IMR-90 (cell line): ENCODE measurements around the gene DHRS13. TPM values are rescaled to one million over a fixed set of nuclear protein-coding genes. Genes with fewer than 3 reads are reported as not detected.

Experiments used
- ATAC-seq: fragments of 200-7000 bp; cut with Tn5 transposase; 2 replicates; pipeline ENCODE4 v1.9.1; 2020; ENCODE audit warnings: low read depth, mild to moderate bottlenecking, moderate library complexity
- BruUV-seq: library from RNA; stranded (reverse); fragments of 400-500 nt; replicated peaks from 2 replicates; lab custom pipeline; 2021; lab: Mats Ljungman, UMichigan
- CTCF ChIA-PET: fragments of 300-600 bp; formaldehyde crosslinking; extraction: SDS; loops from one replicate; lab custom pipeline; 2021; ENCODE audit warnings: antibody characterized with exemption; lab: Yijun Ruan, JAX
- POLR2A ChIA-PET: fragments of 300-600 bp; sonication (Branson Sonifier 250); formaldehyde crosslinking; loops from one replicate; lab custom pipeline; 2022; ENCODE audit warnings: antibody characterized with exemption; ENCODE audit not compliant: unreplicated experiment; lab: Charles Lee
- DNase-seq: peaks from one replicate; pipeline ENCODE4 v3.0.0; 2013
- H2AFZ ChIP-seq: replicated peaks from 2 replicates; pipeline ENCODE3; 2013; ENCODE audit warnings: low read length, mild to moderate bottlenecking; ENCODE audit not compliant: poor library complexity
- H2AK5ac ChIP-seq: 2 replicates; pipeline ENCODE4 v1.6.1; 2013; ENCODE audit warnings: low read depth, low read length, inconsistent platforms
- H2AK9ac ChIP-seq: replicated peaks from 2 replicates; pipeline ENCODE3; 2013; ENCODE audit warnings: mild to moderate bottlenecking, low read depth, low read length, moderate library complexity; ENCODE audit not compliant: poor library complexity
- H2BK120ac ChIP-seq: 2 replicates; pipeline ENCODE4 v1.6.1; 2013; ENCODE audit warnings: low read depth, low read length, inconsistent platforms
- H2BK15ac ChIP-seq: 3 replicates; pipeline ENCODE4 v1.6.1; 2013; ENCODE audit warnings: low read depth, low read length, inconsistent platforms
- H2BK20ac ChIP-seq: 2 replicates; pipeline ENCODE4 v1.6.1; 2013; ENCODE audit warnings: low read depth, mild to moderate bottlenecking, inconsistent platforms, low read length, moderate library complexity
- H2BK5ac ChIP-seq: 2 replicates; pipeline ENCODE4 v1.6.1; 2013; ENCODE audit warnings: mild to moderate bottlenecking, low read depth, low read length, inconsistent platforms; ENCODE audit not compliant: poor library complexity, severe bottlenecking
- H3K14ac ChIP-seq: replicated peaks from 2 replicates; pipeline ENCODE4 v1.6.1; 2013; ENCODE audit warnings: low read depth, low read length, inconsistent platforms
- H3K18ac ChIP-seq: 2 replicates; pipeline ENCODE4 v1.6.1; 2013; ENCODE audit warnings: low read depth, low read length, control low read depth
- H3K23ac ChIP-seq: 2 replicates; pipeline ENCODE4 v1.6.1; 2013; ENCODE audit warnings: low read depth, low read length, inconsistent platforms
- H3K27ac ChIP-seq: 2 replicates; pipeline ENCODE4 v1.5.1; 2013; ENCODE audit warnings: mild to moderate bottlenecking, control low read depth, low read length; ENCODE audit not compliant: insufficient read depth
- H3K27me3 ChIP-seq: 2 replicates; pipeline ENCODE4 v1.6.1; 2013; ENCODE audit warnings: low read length; ENCODE audit not compliant: control insufficient read depth, insufficient read depth
- H3K36me3 ChIP-seq: 2 replicates; pipeline ENCODE4 v1.6.1; 2013; ENCODE audit warnings: low read length, mixed read lengths; ENCODE audit not compliant: control insufficient read depth, insufficient read depth
- H3K4ac ChIP-seq: 2 replicates; pipeline ENCODE4 v1.6.1; 2013; ENCODE audit warnings: low read depth, low read length, inconsistent platforms
- H3K4me1 ChIP-seq: 2 replicates; pipeline ENCODE4 v1.6.1; 2013; ENCODE audit warnings: low read length, mixed read lengths; ENCODE audit not compliant: control insufficient read depth, insufficient read depth
- H3K4me2 ChIP-seq: 2 replicates; pipeline ENCODE4 v1.6.1; 2013; ENCODE audit warnings: low read depth, mild to moderate bottlenecking, control low read depth, low read length, moderate library complexity
- H3K4me3 ChIP-seq: 2 replicates; pipeline ENCODE4 v1.5.1; 2013; ENCODE audit warnings: low read depth, mild to moderate bottlenecking, control low read depth, low read length, moderate library complexity; ENCODE audit not compliant: insufficient read depth
- H3K56ac ChIP-seq: 2 replicates; pipeline ENCODE4 v1.6.1; 2013; ENCODE audit warnings: low read length, inconsistent platforms; ENCODE audit not compliant: insufficient read depth; ENCODE audit errors: extremely low read depth
- H3K79me1 ChIP-seq, 2 experiments: 2 replicates each; pipeline ENCODE4 v1.6.1; 2013; ENCODE audit warnings: low read length in 2 of 2, inconsistent platforms in 1 of 2, low read depth in 1 of 2
- H3K9ac ChIP-seq: 2 replicates; pipeline ENCODE4 v1.6.1; 2013; ENCODE audit warnings: low read depth, low read length, control low read depth
- H3K9me1 ChIP-seq: 2 replicates; pipeline ENCODE4 v1.6.1; 2013; ENCODE audit warnings: low read length, inconsistent platforms; ENCODE audit not compliant: insufficient read depth
- H3K9me3 ChIP-seq: 2 replicates; pipeline ENCODE4 v1.6.1; 2013; ENCODE audit warnings: low read length; ENCODE audit not compliant: control insufficient read depth, insufficient read depth
- H4K20me1 ChIP-seq: 2 replicates; pipeline ENCODE4 v1.6.1; 2013; ENCODE audit warnings: low read length, inconsistent platforms; ENCODE audit not compliant: insufficient read depth
- H4K5ac ChIP-seq: 2 replicates; pipeline ENCODE4 v1.6.1; 2013; ENCODE audit warnings: mild to moderate bottlenecking, low read depth, low read length, control low read depth
- H4K8ac ChIP-seq, 2 experiments: 2 replicates each; pipeline ENCODE4 v1.6.1; 2013; ENCODE audit warnings: low read depth in 2 of 2, low read length in 2 of 2, control low read depth in 1 of 2, inconsistent platforms in 1 of 2
- H4K91ac ChIP-seq: 2 replicates; pipeline ENCODE4 v1.6.1; 2013; ENCODE audit warnings: low read depth, low read length, inconsistent platforms; ENCODE audit not compliant: insufficient read depth
- BHLHE40 ChIP-seq: fragments of 150-350 bp; IDR thresholded peaks from 2 replicates; pipeline ENCODE4 v1.6.1; 2016; ENCODE audit warnings: mild to moderate bottlenecking, low read depth, low read length
- CEBPB ChIP-seq: IDR thresholded peaks from 2 replicates; pipeline ENCODE4 v1.6.1; 2012; ENCODE audit warnings: low read depth, low read length, improper control_type of control experiment
- CHD1 ChIP-seq: IDR thresholded peaks from 2 replicates; pipeline ENCODE4 v1.6.1; 2012; ENCODE audit warnings: low read depth, low read length, improper control_type of control experiment
- ELK1 ChIP-seq: fragments of 150-350 bp; IDR thresholded peaks from 2 replicates; pipeline ENCODE4 v1.6.1; 2016; ENCODE audit warnings: low read depth, mild to moderate bottlenecking, low read length, moderate library complexity, borderline replicate concordance
- FOS ChIP-seq: fragments of 150-350 bp; IDR thresholded peaks from 2 replicates; pipeline ENCODE4 v1.6.1; 2016; ENCODE audit warnings: low read depth, low read length
- MAFK ChIP-seq: IDR thresholded peaks from 2 replicates; pipeline ENCODE4 v1.6.1; 2012; ENCODE audit warnings: low read depth, low read length, improper control_type of control experiment
- MAZ ChIP-seq: IDR thresholded peaks from 2 replicates; pipeline ENCODE4 v1.6.1; 2012; ENCODE audit warnings: low read depth, mild to moderate bottlenecking, low read length, improper control_type of control experiment, moderate library complexity, borderline replicate concordance
- MXI1 ChIP-seq: IDR thresholded peaks from 2 replicates; pipeline ENCODE4 v1.6.1; 2012; ENCODE audit warnings: low read depth, mild to moderate bottlenecking, low read length, moderate library complexity, borderline replicate concordance
- NFE2L2 ChIP-seq: fragments of 150-350 bp; IDR thresholded peaks from 2 replicates; pipeline ENCODE4 v1.6.1; 2016; ENCODE audit warnings: low read depth, mild to moderate bottlenecking, low read length
- POLR2A ChIP-seq: IDR thresholded peaks from 2 replicates; pipeline ENCODE4 v1.6.1; 2012; ENCODE audit warnings: mild to moderate bottlenecking, low read depth, low read length
- RAD21 ChIP-seq: IDR thresholded peaks from 2 replicates; pipeline ENCODE4 v1.6.1; 2012; ENCODE audit warnings: low read length, improper control_type of control experiment
- RCOR1 ChIP-seq: IDR thresholded peaks from 2 replicates; pipeline ENCODE4 v1.6.1; 2012; ENCODE audit warnings: mild to moderate bottlenecking, low read length, improper control_type of control experiment; ENCODE audit not compliant: insufficient replicate concordance
- RFX5 ChIP-seq: IDR thresholded peaks from 2 replicates; pipeline ENCODE4 v1.8.0; 2012; ENCODE audit warnings: low read depth, mild to moderate bottlenecking, low read length, moderate library complexity
- SMC3 ChIP-seq: fragments of 150-350 bp; IDR thresholded peaks from 2 replicates; pipeline ENCODE4 v1.6.1; 2016; ENCODE audit warnings: low read depth, mild to moderate bottlenecking, antibody characterized with exemption, low read length, moderate library complexity
- WGBS, 2 experiments: methylation state at CpG; one replicate each; pipeline versions ENCODE4 v1.1.5 to v1.1.7; 2013; ENCODE audit warnings: missing lambda C conversion rate in 2 of 2; ENCODE audit not compliant: insufficient read length in 1 of 2; ENCODE audit errors: extremely low coverage in 2 of 2; 5-methylcytosine and 5-hydroxymethylcytosine counted together
- dilution Hi-C: fragments of 300-500 bp; cut with HindIII; formaldehyde crosslinking; loops from one replicate; pipeline ENCODE4 v1.14.3; 2018; ENCODE audit warnings: low sequenced_read_pairs; ENCODE audit not compliant: unreplicated experiment
- in situ Hi-C: fragments of 300-500 bp; cut with MboI; formaldehyde crosslinking; loops from 3 replicates; pipeline ENCODE4 v1.14.3; 2019; ENCODE audit warnings: low sequenced_read_pairs, inconsistent platforms, mixed read lengths
- intact Hi-C: fragments of 100-400 bp; cut with micrococcal nuclease; formaldehyde crosslinking; loops from 2 replicates; pipeline ENCODE4 v1.10.0; 2022
- polyA plus RNA-seq, 3 experiments: library from polyadenylated mRNA; depleted of rRNA; stranded (reverse); fragments of >200 nt; gene quantifications; 2 replicates each; pipeline ENCODE4 v1.2.3, GENCODE V29; 2012; ENCODE audit warnings: low replicate concordance in 1 of 3
- total RNA-seq: library from RNA; depleted of rRNA; stranded (reverse); fragments of >200 nt; gene quantifications from 2 replicates; pipeline ENCODE4 v1.2.3, GENCODE V29; 2012
- TF ChIP-seq, protein P1 (sequence below): fragments of 150-350 bp; IDR thresholded peaks from 2 replicates; pipeline ENCODE4 v1.6.1; 2017; ENCODE audit warnings: mild to moderate bottlenecking, antibody characterized with exemption, low read length, low read depth
- TF ChIP-seq, protein P2 (sequence below): conservative IDR thresholded peaks from 2 replicates; pipeline ENCODE4 v1.5.1; 2012; ENCODE audit warnings: mild to moderate bottlenecking, low read depth, low read length, improper control_type of control experiment

The DHRS13 gene
- total and polyA plus RNA-seq, 2 of the 4 experiments (the other 2 are of a cell fraction): 2.7 to 3.9 TPM

DNA sequence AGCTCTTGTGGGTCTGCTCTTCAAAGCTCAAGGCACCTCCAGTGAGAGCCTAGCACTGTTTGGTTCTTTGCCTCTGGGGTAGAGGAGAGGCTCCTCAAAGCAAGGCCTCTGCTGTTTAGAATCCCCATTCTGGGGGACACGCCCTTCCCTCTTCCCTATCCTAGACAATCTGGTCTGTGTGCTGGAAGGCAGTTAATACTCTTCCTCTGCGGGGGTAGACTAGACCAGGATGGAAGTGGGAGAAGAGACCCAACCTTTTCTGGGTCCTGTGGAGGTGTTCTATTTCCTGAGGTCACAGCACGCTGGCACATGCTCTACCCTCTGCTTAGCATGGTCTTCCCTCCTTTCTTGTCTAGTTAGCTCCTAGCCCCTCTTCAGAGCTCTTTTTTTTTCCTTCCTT, 40.3 kb downstream of the DHRS13 start:
- Histone ChIP-seq H3K27ac (no peak overlapping the region), H3K23ac (no peak overlapping the region), H2AK9ac (peak overlapping the region; percentile 26), H3K56ac (no peak overlapping the region), H2BK20ac (no peak overlapping the region), H4K8ac (no peak overlapping the region), H3K4me2 (no peak overlapping the region), H3K4ac (no peak overlapping the region), H2BK120ac (no peak overlapping the region), H3K4me3 (no peak overlapping the region), H3K14ac (no peak overlapping the region), H2BK5ac (no peak overlapping the region), H3K18ac (no peak overlapping the region), H3K4me1 (no peaks in the 10 kb centered on the region), H2AFZ (no peak overlapping the region), H4K91ac (no peak overlapping the region), H3K9ac (no peak overlapping the region), H3K9me1 (no peaks in the 10 kb centered on the region), H2BK15ac (no peak overlapping the region), H4K5ac (no peak overlapping the region), H3K9me3 (no peaks in the 10 kb centered on the region), H2AK5ac (no peak overlapping the region), H3K27me3 (0 out of 2 replicates have a peak, but pooled peaks cover 2% of the 10 kb centered on the region), H3K36me3 (peaks cover 21% of the 10 kb centered on the region), H4K20me1 (no peaks in the 10 kb centered on the region), H3K79me1 (no peaks in the 10 kb centered on the region; a peak in 1 of 4 replicates)
- ChIA-PET POLR2A (no interaction called here), CTCF (no interaction called here)
- ATAC-seq (no peak), DNase-seq (no peak)
- intact Hi-C loops (no loop called here), in situ Hi-C loops (no loop called here), dilution Hi-C loops (no loop called here)
- WGBS, 2 experiments: 100% methylated on average over 1 of the region's 3 CpGs; no CpG with 5 or more reads in 1 of the 2 experiments
- no peak for TF ChIP-seq RCOR1
- no peak for TF ChIP-seq MXI1
- no peak for TF ChIP-seq FOS
- no peak for TF ChIP-seq BHLHE40
- no peak for TF ChIP-seq MAFK
- TF ChIP-seq, protein P1, sequence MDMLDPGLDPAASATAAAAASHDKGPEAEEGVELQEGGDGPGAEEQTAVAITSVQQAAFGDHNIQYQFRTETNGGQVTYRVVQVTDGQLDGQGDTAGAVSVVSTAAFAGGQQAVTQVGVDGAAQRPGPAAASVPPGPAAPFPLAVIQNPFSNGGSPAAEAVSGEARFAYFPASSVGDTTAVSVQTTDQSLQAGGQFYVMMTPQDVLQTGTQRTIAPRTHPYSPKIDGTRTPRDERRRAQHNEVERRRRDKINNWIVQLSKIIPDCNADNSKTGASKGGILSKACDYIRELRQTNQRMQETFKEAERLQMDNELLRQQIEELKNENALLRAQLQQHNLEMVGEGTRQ: no peak
- TF ChIP-seq MAZ: no peak
- no peak for TF ChIP-seq POLR2A
- TF ChIP-seq SMC3: no peak
- no peak for TF ChIP-seq NFE2L2
- no peak for TF ChIP-seq CHD1
- no peak for TF ChIP-seq RFX5
- TF ChIP-seq CEBPB: no peak
- no peak for TF ChIP-seq ELK1
- TF ChIP-seq RAD21: no peak
- TF ChIP-seq, protein P2, sequence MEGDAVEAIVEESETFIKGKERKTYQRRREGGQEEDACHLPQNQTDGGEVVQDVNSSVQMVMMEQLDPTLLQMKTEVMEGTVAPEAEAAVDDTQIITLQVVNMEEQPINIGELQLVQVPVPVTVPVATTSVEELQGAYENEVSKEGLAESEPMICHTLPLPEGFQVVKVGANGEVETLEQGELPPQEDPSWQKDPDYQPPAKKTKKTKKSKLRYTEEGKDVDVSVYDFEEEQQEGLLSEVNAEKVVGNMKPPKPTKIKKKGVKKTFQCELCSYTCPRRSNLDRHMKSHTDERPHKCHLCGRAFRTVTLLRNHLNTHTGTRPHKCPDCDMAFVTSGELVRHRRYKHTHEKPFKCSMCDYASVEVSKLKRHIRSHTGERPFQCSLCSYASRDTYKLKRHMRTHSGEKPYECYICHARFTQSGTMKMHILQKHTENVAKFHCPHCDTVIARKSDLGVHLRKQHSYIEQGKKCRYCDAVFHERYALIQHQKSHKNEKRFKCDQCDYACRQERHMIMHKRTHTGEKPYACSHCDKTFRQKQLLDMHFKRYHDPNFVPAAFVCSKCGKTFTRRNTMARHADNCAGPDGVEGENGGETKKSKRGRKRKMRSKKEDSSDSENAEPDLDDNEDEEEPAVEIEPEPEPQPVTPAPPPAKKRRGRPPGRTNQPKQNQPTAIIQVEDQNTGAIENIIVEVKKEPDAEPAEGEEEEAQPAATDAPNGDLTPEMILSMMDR: no peak
- no TSS peak for BruUV-seq
